ENCODE results near the gene EPAS1. TPM values are rescaled to one million over a fixed set of nuclear protein-coding genes. Genes with fewer than 3 reads are reported as not detected.

The EPAS1 gene
- total and polyA plus RNA-seq, 11 donors: 93.6 to 790 (median 210) TPM

- Histone ChIP-seq H3K4me1 (peaks cover 24 to 100% (median 96%) of the 10 kb centered on the region in 12 donors), H3K9me3 (no peaks in the 10 kb centered on the region), H3K36me3 (peaks cover 0 to 5% (median 0%) of the 10 kb centered on the region in 9 donors), H3K27me3 (no peaks in the 10 kb centered on the region), H3K27ac (peak overlapping the region in 4 of 12 donors; percentile 7 to 61 (median 10)), H3K4me3 (no peak overlapping the region)
- 79 to 89% (median 84%) methylated on average over 1 of the region's 1 CpG for WGBS, 4 donors
- DNase-seq (no peak), ATAC-seq (no peak)
- TF ChIP-seq CTCF (IDR thresholded peaks at IDR 0.05) (no peak), POLR2A (IDR thresholded peaks at IDR 0.05) (no peak)
- intact Hi-C loops (cut with DNase I): no loop called here
Observed at GRCh38 chr2:46328291-46328690, 31.1 kb downstream of the EPAS1 start.

GRCh38 chr2:46328829-46329228 is 31.6 kb downstream of the EPAS1 start:
- Histone ChIP-seq H3K27ac (peak overlapping the region in 7 of 12 donors; percentile 3 to 90 (median 13)), H3K9me3 (no peaks in the 10 kb centered on the region), H3K4me3 (no peak overlapping the region), H3K4me1 (peaks cover 25 to 100% (median 96%) of the 10 kb centered on the region in 12 donors), H3K27me3 (no peaks in the 10 kb centered on the region), H3K36me3 (peaks cover 0 to 5% (median 0%) of the 10 kb centered on the region in 9 donors)
- no peak for ATAC-seq
- 89 to 100% (median 94%) methylated on average over 1 of the region's 1 CpG for WGBS, 4 donors
- intact Hi-C loops (cut with DNase I): no loop called here
- DNase-seq: no peak
- TF ChIP-seq CTCF (IDR thresholded peaks at IDR 0.05): no peak
- TF ChIP-seq POLR2A (IDR thresholded peaks at IDR 0.05): no peak

GRCh38 chr2:46329340-46329739 is 32.1 kb downstream of the EPAS1 start:
- no peaks in the 10 kb centered on the region for H3K27me3 ChIP-seq
- ATAC-seq (no peak), DNase-seq (no peak)
- H3K27ac ChIP-seq: peak overlapping the region in 8 of 12 donors; percentile 11 to 90 (median 60)
- H3K9me3 ChIP-seq: no peaks in the 10 kb centered on the region
- H3K4me1 ChIP-seq: peaks cover 28 to 100% (median 97%) of the 10 kb centered on the region in 12 donors
- TF ChIP-seq POLR2A (IDR thresholded peaks at IDR 0.05) (no peak), CTCF (IDR thresholded peaks at IDR 0.05) (no peak)
- peaks cover 0 to 5% (median 0%) of the 10 kb centered on the region in 9 donors for H3K36me3 ChIP-seq
- WGBS, 4 donors: 81 to 86% (median 84%) methylated on average over 13 of the region's 13 CpGs
- intact Hi-C loops (cut with DNase I): no loop called here
- H3K4me3 ChIP-seq: no peak overlapping the region

- Histone ChIP-seq H3K36me3 (peaks cover 0 to 5% (median 0%) of the 10 kb centered on the region in 9 donors), H3K27ac (peak overlapping the region in 11 of 12 donors; percentile 39 to 90 (median 69)), H3K4me3 (peak overlapping the region in 2 of 12 donors; percentile 9 to 11), H3K27me3 (no peaks in the 10 kb centered on the region), H3K9me3 (no peaks in the 10 kb centered on the region), H3K4me1 (peaks cover 31 to 100% (median 97%) of the 10 kb centered on the region in 12 donors)
- TF ChIP-seq CTCF (IDR thresholded peaks at IDR 0.05) (no peak), POLR2A (IDR thresholded peaks at IDR 0.05) (no peak)
- intact Hi-C loops (cut with DNase I): loop anchor here in 2 of 10 donors (5.0 kb wide), 1 partner anchor 33 kb away; the partner anchor contains the start of gene EPAS1 (in 2 of the 2)
- no peak for DNase-seq
- WGBS, 4 donors: 40 to 55% (median 47%) methylated on average over 7 of the region's 7 CpGs
- ATAC-seq: peak in 1 of 4 donors; percentile 14
Observed at GRCh38 chr2:46329803-46330775, 32.9 kb downstream of the EPAS1 start.

Measured in heart left ventricle (tissue), 16 donors.